Right atrium auricular region (tissue), 2 donors: Measurements from ENCODE around the gene HS3ST5. TPM values are rescaled to one million over a fixed set of nuclear protein-coding genes. Genes with fewer than 3 reads are reported as not detected.

ENCODE experiments used
- DNase-seq: peaks from one replicate; pipeline ENCODE4 v3.0.0-alpha.2; 2019; ENCODE audit warnings: low spot score
- H3K27ac ChIP-seq, 2 donors: fragments of 200-600 bp; sonication (generic); 1 replicate in 1 of 2; 2 replicates in 1 of 2; pipeline ENCODE4 v1.5.1; 2016 to 2019
- H3K27me3 ChIP-seq, 2 donors: fragments of 200-600 bp; sonication (generic); one replicate each; pipeline versions ENCODE4 v1.5.1 to v1.6.0; 2017 to 2019
- H3K36me3 ChIP-seq: fragments of 200-600 bp; sonication (generic); one replicate; pipeline ENCODE4 v1.5.1; 2016
- H3K4me1 ChIP-seq, 2 donors: fragments of 200-600 bp; sonication (generic); one replicate each; pipeline versions ENCODE4 v1.5.1 to v1.6.0; 2017 to 2019
- H3K4me3 ChIP-seq, 2 donors: fragments of 200-600 bp; sonication (generic); 1 replicate in 1 of 2; 2 replicates in 1 of 2; pipeline ENCODE4 v1.5.1; 2017 to 2019; ENCODE audit warnings: mild to moderate bottlenecking in 1 of 2, moderate library complexity in 1 of 2
- H3K9me3 ChIP-seq, 2 donors: fragments of 200-600 bp; sonication (generic); one replicate each; pipeline ENCODE4 v1.5.1; 2019
- CTCF ChIP-seq, 2 donors: fragments of 200-600 bp; sonication (generic); IDR thresholded peaks; one replicate each; pipeline ENCODE4 v1.5.1; 2019; ENCODE audit warnings: antibody characterized with exemption in 2 of 2
- total RNA-seq, 2 donors: library from RNA; depleted of rRNA; stranded (reverse); fragments of >200 nt; gene quantifications; one replicate each; pipeline ENCODE4 v1.1.0, GENCODE V29; 2016

HS3ST5 gene
- total RNA-seq, 2 donors from 2014 or later, result not detected

- no peak for DNase-seq
- Histone ChIP-seq H3K27me3 (no peaks in the 10 kb centered on the region), H3K9me3 (no peaks in the 10 kb centered on the region), H3K36me3 (no peaks in the 10 kb centered on the region), H3K27ac (no peak overlapping the region), H3K4me1 (no peaks in the 10 kb centered on the region), H3K4me3 (no peak overlapping the region)
- TF ChIP-seq CTCF (IDR thresholded peaks at IDR 0.05), result no peak
Observed at GRCh38 chr6:114312931-114313330, 29.9 kb downstream of the HS3ST5 start.

GRCh38 chr6:114310053-114310452 lies 32.8 kb downstream of the HS3ST5 start:
- Histone ChIP-seq H3K36me3 (no peaks in the 10 kb centered on the region), H3K4me1 (no peaks in the 10 kb centered on the region), H3K4me3 (no peak overlapping the region), H3K27ac (no peak overlapping the region), H3K9me3 (no peaks in the 10 kb centered on the region), H3K27me3 (no peaks in the 10 kb centered on the region)
- no peak for DNase-seq
- no peak for TF ChIP-seq CTCF (IDR thresholded peaks at IDR 0.05)

- no peak for DNase-seq
- Histone ChIP-seq H3K4me3 (no peak overlapping the region), H3K27me3 (no peaks in the 10 kb centered on the region), H3K4me1 (no peaks in the 10 kb centered on the region), H3K9me3 (no peaks in the 10 kb centered on the region), H3K36me3 (no peaks in the 10 kb centered on the region), H3K27ac (no peak overlapping the region)
- TF ChIP-seq CTCF (IDR thresholded peaks at IDR 0.05), result peak in 1 of 2 donors; percentile 59
Observed at GRCh38 chr6:114304304-114304887, 38.4 kb downstream of the HS3ST5 start.

- Histone ChIP-seq H3K27me3 (no peaks in the 10 kb centered on the region), H3K4me1 (no peaks in the 10 kb centered on the region), H3K36me3 (no peaks in the 10 kb centered on the region), H3K9me3 (no peaks in the 10 kb centered on the region), H3K4me3 (no peak overlapping the region), H3K27ac (no peak overlapping the region)
- TF ChIP-seq CTCF (IDR thresholded peaks at IDR 0.05), result no peak
- DNase-seq, result no peak
Observed at GRCh38 chr6:114301596-114302219, 41.1 kb downstream of the HS3ST5 start.

- no peak for TF ChIP-seq CTCF (IDR thresholded peaks at IDR 0.05)
Observed at GRCh38 chr6:114297135-114297534, 45.7 kb downstream of the HS3ST5 start.

GRCh38 chr6:114292431-114292830 lies 50.4 kb downstream of the HS3ST5 start:
- H3K4me3 ChIP-seq, result no peak overlapping the region
- DNase-seq, result no peak
- no peaks in the 10 kb centered on the region for H3K9me3 ChIP-seq
- H3K4me1 ChIP-seq, result no peaks in the 10 kb centered on the region
- TF ChIP-seq CTCF (IDR thresholded peaks at IDR 0.05), result no peak
- H3K27me3 ChIP-seq, result no peaks in the 10 kb centered on the region
- no peak overlapping the region for H3K27ac ChIP-seq
- no peaks in the 10 kb centered on the region for H3K36me3 ChIP-seq

More at GRCh38 chr6:114297135-114297534, 45.7 kb downstream of the HS3ST5 start:
- no peak overlapping the region for H3K27ac ChIP-seq
- no peaks in the 10 kb centered on the region for H3K36me3 ChIP-seq
- H3K4me1 ChIP-seq, result no peaks in the 10 kb centered on the region
- H3K4me3 ChIP-seq, result no peak overlapping the region
- no peaks in the 10 kb centered on the region for H3K9me3 ChIP-seq
- DNase-seq, result no peak
- H3K27me3 ChIP-seq, result no peaks in the 10 kb centered on the region
